ENCODE data around the gene TNN.

The TNN gene

GRCh38 chr1:175158170-175158591 is 90.5 kb downstream of the TNN start:
- DNase-seq: no peak
- in situ Hi-C loops (cut with HindIII; ENCODE audit: low pct_ligation_motif_present, low pct_unique_long_range_greater_than_20kb, low sequenced_read_pairs): loop anchor here (25.0 kb wide), 1 partner anchor 154 kb away; no protein-coding TSS in a partner anchor

DNA sequence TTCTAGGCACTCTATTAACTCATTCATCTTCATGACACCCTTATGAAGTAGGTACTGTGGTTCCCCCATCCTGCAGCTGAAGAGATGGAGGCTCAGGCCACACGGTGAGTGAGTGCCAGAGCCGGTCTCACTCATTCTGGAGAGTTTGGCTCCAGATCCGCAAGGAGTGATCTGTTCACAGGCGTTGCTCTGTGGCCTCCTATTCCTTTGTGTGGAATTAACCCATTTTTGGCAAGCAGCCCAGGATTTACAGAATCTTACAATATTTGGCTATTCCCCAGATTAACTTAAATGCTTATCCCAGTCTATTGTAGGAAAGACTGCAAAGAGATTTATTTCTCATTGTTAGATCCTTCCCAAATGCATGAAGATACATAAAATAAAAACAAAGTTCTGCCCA is 95.3 kb downstream of the TNN start:
- in situ Hi-C loops (cut with HindIII; ENCODE audit: low pct_ligation_motif_present, low pct_unique_long_range_greater_than_20kb, low sequenced_read_pairs): loop anchor here (25.0 kb wide), 1 partner anchor 149 kb away; no protein-coding TSS in a partner anchor
- DNase-seq: no peak

GRCh38 chr1:175163702-175164101 is 96.1 kb downstream of the TNN start:
- DNase-seq: no peak
- in situ Hi-C loops (cut with HindIII; ENCODE audit: low pct_ligation_motif_present, low pct_unique_long_range_greater_than_20kb, low sequenced_read_pairs): loop anchor here (25.0 kb wide), 1 partner anchor 149 kb away; no protein-coding TSS in a partner anchor

- in situ Hi-C loops (cut with HindIII; ENCODE audit: low pct_ligation_motif_present, low pct_unique_long_range_greater_than_20kb, low sequenced_read_pairs): loop anchor here (25.0 kb wide), 1 partner anchor 148 kb away; no protein-coding TSS in a partner anchor
Measured at GRCh38 chr1:175164751-175165150, 97.1 kb downstream of the TNN start.

GRCh38 chr1:175166746-175167145 is 99.1 kb downstream of the TNN start:
- no peak for DNase-seq
- in situ Hi-C loops (cut with HindIII; ENCODE audit: low pct_ligation_motif_present, low pct_unique_long_range_greater_than_20kb, low sequenced_read_pairs): loop anchor here (25.0 kb wide), 1 partner anchor 146 kb away; no protein-coding TSS in a partner anchor

More at GRCh38 chr1:175164751-175165150, 97.1 kb downstream of the TNN start:
- DNase-seq: no peak

- in situ Hi-C loops (cut with HindIII; ENCODE audit: low pct_ligation_motif_present, low pct_unique_long_range_greater_than_20kb, low sequenced_read_pairs): loop anchor here (25.0 kb wide), 1 partner anchor 144 kb away; no protein-coding TSS in a partner anchor
- no peak for DNase-seq
Measured at GRCh38 chr1:175167861-175168260, 100.2 kb downstream of the TNN start.

GRCh38 chr1:175168782-175169181 is 101.1 kb downstream of the TNN start:
- no peak for DNase-seq
- in situ Hi-C loops (cut with HindIII; ENCODE audit: low pct_ligation_motif_present, low pct_unique_long_range_greater_than_20kb, low sequenced_read_pairs): loop anchor here (25.0 kb wide), 1 partner anchor 144 kb away; no protein-coding TSS in a partner anchor

- in situ Hi-C loops (cut with HindIII; ENCODE audit: low pct_ligation_motif_present, low pct_unique_long_range_greater_than_20kb, low sequenced_read_pairs): loop anchor here (25.0 kb wide), 1 partner anchor 143 kb away; no protein-coding TSS in a partner anchor
- DNase-seq: no peak
Measured at GRCh38 chr1:175169286-175170018, 101.8 kb downstream of the TNN start.

DNA sequence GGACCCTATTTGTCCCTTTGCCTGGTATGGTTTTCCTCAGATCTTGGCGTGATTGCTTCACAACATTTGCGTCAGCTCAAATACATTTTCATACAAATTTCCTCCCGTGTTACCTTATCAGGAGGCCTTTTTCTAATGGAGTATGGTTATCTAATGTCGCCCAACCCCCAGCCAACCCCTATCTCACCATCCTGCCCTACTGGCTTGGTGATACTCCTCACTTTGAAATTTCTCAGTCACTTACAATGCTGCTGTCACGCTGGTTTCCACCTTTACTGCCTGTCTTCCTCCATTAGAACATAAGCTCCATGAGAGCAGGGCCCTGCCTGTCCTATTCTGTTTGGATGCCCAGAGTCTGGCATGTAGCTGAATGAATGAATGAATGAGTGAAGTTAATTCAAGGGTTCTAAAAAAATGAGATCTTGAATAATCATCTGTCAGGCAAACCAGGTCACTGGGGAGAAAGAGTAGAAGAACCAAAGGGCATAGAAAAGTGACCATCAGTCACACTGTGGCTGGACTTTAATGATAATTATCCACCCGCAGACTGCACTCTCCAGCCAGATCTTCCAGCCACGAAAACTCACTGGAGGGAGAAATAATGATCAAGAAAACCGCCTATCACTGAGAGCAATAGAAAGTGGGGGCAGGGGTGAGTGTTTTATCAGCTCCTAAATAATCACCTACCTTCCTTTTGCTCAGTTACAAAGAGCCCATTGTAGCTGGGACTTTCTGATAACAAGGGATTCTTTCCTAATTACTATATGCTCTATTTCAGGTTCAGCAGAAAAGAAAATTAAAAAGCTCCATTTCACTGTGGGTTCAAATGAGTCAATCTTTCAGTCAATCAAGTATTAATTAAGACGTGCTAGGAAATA is 103.6 kb downstream of the TNN start:
- in situ Hi-C loops (cut with HindIII; ENCODE audit: low pct_ligation_motif_present, low pct_unique_long_range_greater_than_20kb, low sequenced_read_pairs): loop anchor here (25.0 kb wide), 1 partner anchor 141 kb away; no protein-coding TSS in a partner anchor
- DNase-seq: no peak

DNA sequence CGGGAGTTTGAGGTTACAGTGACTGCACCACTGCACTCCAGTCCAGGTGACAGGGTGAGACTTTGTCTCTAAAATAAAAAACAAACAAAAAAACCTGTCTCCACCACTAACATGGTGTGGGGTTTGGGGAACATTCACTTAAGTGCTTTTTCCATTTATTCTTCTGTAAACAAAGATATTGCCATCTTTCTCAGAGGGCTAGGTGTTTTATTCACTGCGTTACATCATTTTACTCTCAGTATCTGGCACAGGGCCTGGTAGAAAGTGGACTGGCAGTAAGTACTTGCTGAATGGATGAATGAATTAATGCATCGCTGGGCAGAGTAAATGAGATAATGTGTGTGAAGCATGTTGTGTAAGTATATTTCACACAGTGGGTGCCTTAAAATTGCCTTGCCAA is 104.9 kb downstream of the TNN start:
- DNase-seq: no peak
- in situ Hi-C loops (cut with HindIII; ENCODE audit: low pct_ligation_motif_present, low pct_unique_long_range_greater_than_20kb, low sequenced_read_pairs): loop anchor here (25.0 kb wide), 1 partner anchor 140 kb away; no protein-coding TSS in a partner anchor

DNA sequence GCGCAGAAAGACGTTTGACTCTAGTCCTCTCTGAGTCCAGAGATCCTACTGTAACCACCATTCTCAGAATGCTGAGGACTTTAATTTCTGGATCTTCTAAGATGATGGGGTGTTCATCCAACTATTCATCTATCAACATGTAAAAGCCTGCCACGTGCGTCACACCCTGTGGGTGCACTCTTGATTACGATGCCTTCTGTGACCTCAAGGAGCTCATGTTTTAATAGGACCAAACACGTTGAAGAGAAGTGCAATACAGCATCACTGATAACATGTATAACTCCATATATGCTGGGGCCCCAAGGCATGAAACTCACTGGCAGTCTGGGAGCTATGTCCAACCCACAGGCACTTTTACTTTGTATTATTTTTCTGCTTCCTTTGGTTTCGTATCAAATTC is 105.9 kb downstream of the TNN start:
- no peak for DNase-seq
- in situ Hi-C loops (cut with HindIII; ENCODE audit: low pct_ligation_motif_present, low pct_unique_long_range_greater_than_20kb, low sequenced_read_pairs): loop anchor here (25.0 kb wide), 1 partner anchor 139 kb away; no protein-coding TSS in a partner anchor

DNA sequence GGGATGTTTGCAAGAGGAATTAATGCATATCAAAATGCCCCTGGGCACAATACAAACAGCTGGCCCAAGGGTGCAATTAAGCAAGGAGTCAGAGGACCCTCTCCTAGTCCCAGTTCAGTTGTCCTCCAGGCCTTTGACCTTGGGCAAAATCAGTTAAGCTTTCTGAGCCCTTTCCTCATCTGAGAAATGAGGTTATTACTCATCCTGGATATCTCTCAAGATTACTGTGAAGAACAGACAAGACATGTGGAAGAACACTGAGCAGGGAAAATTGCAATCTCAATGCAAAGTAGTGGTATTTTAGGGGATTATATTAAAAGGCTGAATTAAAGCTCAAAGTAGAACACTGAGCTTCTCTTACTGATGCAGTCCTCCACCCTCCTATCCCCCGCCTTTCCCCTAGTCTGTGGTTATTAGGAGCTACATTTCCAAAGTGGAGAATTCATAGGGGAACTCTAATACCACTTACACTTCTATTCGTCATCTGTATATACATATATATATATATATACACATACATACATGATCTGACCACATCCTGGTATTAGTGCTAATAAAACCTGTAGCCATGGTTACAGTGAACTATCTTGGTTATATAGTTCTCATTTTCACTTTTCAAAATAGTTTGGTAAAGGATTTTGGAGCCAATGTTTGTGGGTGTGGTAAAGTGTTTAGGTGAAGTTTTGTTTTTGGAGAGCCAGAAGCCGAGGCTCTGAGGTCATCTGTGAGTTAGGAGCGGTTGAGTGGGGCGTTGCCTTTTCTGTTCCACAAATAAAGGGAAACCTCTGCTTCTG is 106.9 kb downstream of the TNN start:
- no peak for DNase-seq
- in situ Hi-C loops (cut with HindIII; ENCODE audit: low pct_ligation_motif_present, low pct_unique_long_range_greater_than_20kb, low sequenced_read_pairs): loop anchor here (25.0 kb wide), 1 partner anchor 138 kb away; no protein-coding TSS in a partner anchor

GRCh38 chr1:175176246-175176645 is 108.6 kb downstream of the TNN start:
- DNase-seq: no peak
- in situ Hi-C loops (cut with HindIII; ENCODE audit: low pct_ligation_motif_present, low pct_unique_long_range_greater_than_20kb, low sequenced_read_pairs): no loop called here

DNA sequence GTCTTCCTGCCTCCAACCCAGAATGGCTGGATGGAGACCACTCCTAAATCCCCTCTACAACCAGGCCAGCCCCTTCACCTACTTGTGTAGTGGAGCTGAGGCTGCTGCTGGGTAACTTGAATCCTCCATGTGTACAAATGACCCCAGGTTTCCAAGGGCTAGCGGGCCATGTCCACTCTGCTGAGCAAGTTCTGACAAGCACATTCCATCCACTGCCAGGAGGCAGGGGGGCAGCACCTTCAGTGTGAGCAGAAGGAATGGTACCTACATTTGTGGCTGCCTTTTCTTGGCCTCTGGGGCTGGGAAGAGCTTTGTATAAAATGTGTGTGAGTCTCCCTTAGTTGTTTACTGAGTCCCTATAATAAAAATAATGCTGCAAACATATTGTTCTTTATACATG is 110.4 kb downstream of the TNN start:
- DNase-seq: no peak
- in situ Hi-C loops (cut with HindIII; ENCODE audit: low pct_ligation_motif_present, low pct_unique_long_range_greater_than_20kb, low sequenced_read_pairs): no loop called here

DNA sequence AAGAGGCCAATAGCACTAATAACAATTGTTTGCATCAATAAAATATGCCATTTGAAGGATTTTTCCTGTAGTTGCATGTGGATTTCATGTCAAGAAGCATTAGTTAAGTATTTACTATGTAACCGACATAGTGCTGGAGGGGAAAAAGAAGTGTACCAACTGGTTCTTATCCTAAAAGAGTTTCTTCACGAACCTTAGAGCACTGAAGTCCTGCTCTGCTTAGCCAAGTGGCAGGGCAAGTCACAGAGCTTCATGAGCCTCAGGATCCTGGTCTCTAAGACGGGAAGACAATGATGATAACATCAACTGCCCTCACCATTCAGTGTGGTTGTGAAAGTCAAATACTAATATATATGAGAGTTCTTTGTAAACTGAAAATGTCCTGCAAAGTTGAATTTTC is 110.8 kb downstream of the TNN start:
- no peak for DNase-seq
- in situ Hi-C loops (cut with HindIII; ENCODE audit: low pct_ligation_motif_present, low pct_unique_long_range_greater_than_20kb, low sequenced_read_pairs): no loop called here

GRCh38 chr1:175179837-175180590 is 112.4 kb downstream of the TNN start:
- DNase-seq: no peak
- in situ Hi-C loops (cut with HindIII; ENCODE audit: low pct_ligation_motif_present, low pct_unique_long_range_greater_than_20kb, low sequenced_read_pairs): no loop called here

- DNase-seq: no peak
- in situ Hi-C loops (cut with HindIII; ENCODE audit: low pct_ligation_motif_present, low pct_unique_long_range_greater_than_20kb, low sequenced_read_pairs): no loop called here
Measured at GRCh38 chr1:175182201-175182746, 114.6 kb downstream of the TNN start.
